Smooth muscle cell (in vitro differentiated cells): Measurements from ENCODE around the gene PLN. TPM values are rescaled to one million over a fixed set of nuclear protein-coding genes. Genes with fewer than 3 reads are reported as not detected.

Source experiments
- DNase-seq: peaks from one replicate; lab custom pipeline; 2025; ENCODE audit not compliant: unreplicated experiment; lab: John Stamatoyannopoulos, UW
- H2AFZ ChIP-seq: fragments of 200-600 bp; sonication (generic); 2 replicates; pipeline ENCODE4 v1.6.0; 2016; ENCODE audit warnings: antibody characterized with exemption, low read depth, mild to moderate bottlenecking
- H3F3A ChIP-seq: fragments of 200-600 bp; sonication (generic); 2 replicates; pipeline ENCODE4 v1.6.0; 2017; ENCODE audit warnings: antibody characterized with exemption, low read depth
- H3K27ac ChIP-seq: fragments of 200-600 bp; sonication (generic); 2 replicates; pipeline ENCODE4 v1.5.1; 2016; ENCODE audit warnings: low read depth, mild to moderate bottlenecking
- H3K27me3 ChIP-seq: fragments of 200-600 bp; sonication (generic); 2 replicates; pipeline ENCODE4 v1.6.1; 2016; ENCODE audit warnings: low read depth, mild to moderate bottlenecking
- H3K36me3 ChIP-seq: fragments of 200-600 bp; sonication (generic); 2 replicates; pipeline ENCODE4 v1.5.1; 2016; ENCODE audit warnings: low read depth
- H3K4me1 ChIP-seq: fragments of 200-600 bp; sonication (generic); 2 replicates; pipeline ENCODE4 v1.5.1; 2016; ENCODE audit warnings: low read depth
- H3K4me2 ChIP-seq: fragments of 200-600 bp; sonication (generic); 2 replicates; pipeline ENCODE4 v1.6.0; 2016; ENCODE audit warnings: mild to moderate bottlenecking
- H3K4me3 ChIP-seq: fragments of 200-600 bp; sonication (generic); 2 replicates; pipeline ENCODE4 v1.5.1; 2016; ENCODE audit warnings: mild to moderate bottlenecking
- H3K79me2 ChIP-seq: fragments of 200-600 bp; sonication (generic); 2 replicates; pipeline ENCODE4 v1.6.0; 2016; ENCODE audit warnings: low read depth, mild to moderate bottlenecking
- H3K9ac ChIP-seq: fragments of 200-600 bp; sonication (generic); 2 replicates; pipeline ENCODE4 v1.6.0; 2016; ENCODE audit warnings: low read depth
- H3K9me3 ChIP-seq: fragments of 200-600 bp; sonication (generic); replicated peaks from 2 replicates; pipeline ENCODE4 v1.5.1; 2016; ENCODE audit warnings: low read depth
- H4K20me1 ChIP-seq: fragments of 200-600 bp; sonication (generic); 2 replicates; pipeline ENCODE4 v1.6.0; 2016; ENCODE audit warnings: low read depth
- CTCF ChIP-seq: fragments of 200-600 bp; sonication (generic); IDR thresholded peaks from 2 replicates; pipeline ENCODE4 v1.5.1; 2017; ENCODE audit warnings: borderline replicate concordance, mild to moderate bottlenecking, antibody characterized with exemption; ENCODE audit not compliant: insufficient read depth, poor library complexity, severe bottlenecking
- WGBS: methylation state at CpG from one replicate; pipeline ENCODE4 v1.1.7; 2016; ENCODE audit warnings: low lambda C conversion rate; 5-methylcytosine and 5-hydroxymethylcytosine counted together
- polyA plus RNA-seq: library from polyadenylated mRNA; unstranded; fragments of >200 nt; fragmentation: Nextera tagmentation; extraction: Ambion mirVana; gene quantifications from 2 replicates; pipeline ENCODE4 v1.2.1, GENCODE V29; 2016
- total RNA-seq: library from RNA; depleted of rRNA; stranded (reverse); fragments of >200 nt; gene quantifications from 2 replicates; pipeline ENCODE4 v1.2.3, GENCODE V29; 2014

The PLN gene
- total and polyA plus RNA-seq, 2 experiments from 2014 or later, result 0.75 to 2.9 TPM

DNA sequence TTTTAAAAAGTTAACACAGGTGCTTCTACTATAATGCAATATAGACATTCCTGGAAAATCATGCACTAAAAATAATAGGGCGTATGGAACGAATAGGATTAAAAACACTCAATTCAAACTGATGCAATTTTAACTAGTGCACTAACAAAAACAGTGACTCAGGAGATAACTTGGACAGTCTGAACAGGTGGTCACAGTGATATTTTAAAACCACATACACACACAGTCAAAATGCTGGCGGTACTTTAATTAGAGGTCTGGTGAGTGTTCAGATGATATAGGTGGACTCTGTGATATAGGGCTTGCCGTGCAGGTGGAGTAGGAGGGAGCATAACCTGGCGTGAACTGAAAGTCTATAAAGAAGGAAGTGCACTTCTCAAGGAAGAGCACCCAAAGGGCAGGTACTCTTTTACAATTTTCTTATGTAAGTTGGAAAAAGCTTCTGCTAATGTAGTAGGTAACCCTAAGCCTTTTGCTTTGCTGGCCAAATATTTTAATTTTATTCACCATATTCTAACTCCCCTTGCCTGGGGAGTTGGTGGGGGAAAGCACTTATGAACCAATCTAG lies 41.9 kb upstream of the PLN start:
- Histone ChIP-seq H3K27ac (no peak overlapping the region), H3K79me2 (peaks cover 26% of the 10 kb centered on the region), H2AFZ (no peak overlapping the region), H3K4me2 (no peak overlapping the region), H3K27me3 (no peaks in the 10 kb centered on the region), H3K4me1 (no peaks in the 10 kb centered on the region), H3K4me3 (no peak overlapping the region), H4K20me1 (peaks cover 99% of the 10 kb centered on the region), H3K9me3 (no peaks in the 10 kb centered on the region), H3K9ac (no peak overlapping the region), H3F3A (no peaks in the 10 kb centered on the region), H3K36me3 (peaks cover 9% of the 10 kb centered on the region)
- DNase-seq, result no peak
- TF ChIP-seq CTCF, result no peak
- WGBS, result 93% methylated on average over 5 of the region's 5 CpGs

DNA sequence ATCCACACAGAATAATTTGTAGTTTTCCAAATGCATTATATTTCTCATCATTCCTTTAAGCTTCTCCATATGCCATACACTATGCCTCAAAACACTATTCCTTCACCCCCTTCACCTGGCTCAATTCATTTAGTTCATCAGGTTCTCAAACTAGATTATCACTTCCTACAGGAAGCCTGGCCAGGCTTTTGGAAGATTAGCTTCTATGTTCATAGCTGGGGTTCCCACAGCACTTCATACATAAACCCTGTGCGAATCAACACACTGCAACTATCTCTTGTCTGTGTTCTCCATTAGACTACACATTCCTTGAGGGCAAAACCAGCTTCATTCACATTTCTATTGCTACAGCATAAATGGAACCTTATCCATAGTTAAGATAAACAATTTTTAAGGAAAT lies 40.5 kb upstream of the PLN start:
- H3K9me3 ChIP-seq, result no peaks in the 10 kb centered on the region
- no peak overlapping the region for H3K4me3 ChIP-seq
- no peak for DNase-seq
- no peak overlapping the region for H3K27ac ChIP-seq
- no peak overlapping the region for H2AFZ ChIP-seq
- no peaks in the 10 kb centered on the region for H3K27me3 ChIP-seq
- H3F3A ChIP-seq, result no peaks in the 10 kb centered on the region
- no peaks in the 10 kb centered on the region for H3K4me1 ChIP-seq
- H4K20me1 ChIP-seq, result peaks cover 99% of the 10 kb centered on the region
- WGBS, result 92% methylated on average over 1 of the region's 1 CpG
- no peak overlapping the region for H3K9ac ChIP-seq
- peaks cover 33% of the 10 kb centered on the region for H3K79me2 ChIP-seq
- peaks cover 9% of the 10 kb centered on the region for H3K36me3 ChIP-seq
- TF ChIP-seq CTCF, result no peak
- no peak overlapping the region for H3K4me2 ChIP-seq

GRCh38 chr6:118509009-118509617 lies 39.0 kb upstream of the PLN start:
- Histone ChIP-seq H3K27ac (no peak overlapping the region), H4K20me1 (peaks cover 100% of the 10 kb centered on the region), H3F3A (no peaks in the 10 kb centered on the region), H3K79me2 (peaks cover 46% of the 10 kb centered on the region), H3K4me1 (no peaks in the 10 kb centered on the region), H3K9me3 (no peaks in the 10 kb centered on the region), H3K9ac (no peak overlapping the region), H3K27me3 (no peaks in the 10 kb centered on the region), H3K36me3 (peaks cover 9% of the 10 kb centered on the region), H3K4me2 (no peak overlapping the region), H3K4me3 (no peak overlapping the region), H2AFZ (no peak overlapping the region)
- DNase-seq, result no peak
- TF ChIP-seq CTCF, result peak; percentile 44
- WGBS, result 69% methylated on average over 3 of the region's 3 CpGs
